LNCAP (cell line): Measurements from ENCODE around the gene ZBTB7A.

ENCODE experiments used
- TF ChIP-seq, protein P1 (sequence below): fragments of 450-650 bp; IDR thresholded peaks from 2 replicates; pipeline ENCODE4 v1.5.1; 2017; ENCODE audit warnings: mild to moderate bottlenecking

ZBTB7A gene

DNA sequence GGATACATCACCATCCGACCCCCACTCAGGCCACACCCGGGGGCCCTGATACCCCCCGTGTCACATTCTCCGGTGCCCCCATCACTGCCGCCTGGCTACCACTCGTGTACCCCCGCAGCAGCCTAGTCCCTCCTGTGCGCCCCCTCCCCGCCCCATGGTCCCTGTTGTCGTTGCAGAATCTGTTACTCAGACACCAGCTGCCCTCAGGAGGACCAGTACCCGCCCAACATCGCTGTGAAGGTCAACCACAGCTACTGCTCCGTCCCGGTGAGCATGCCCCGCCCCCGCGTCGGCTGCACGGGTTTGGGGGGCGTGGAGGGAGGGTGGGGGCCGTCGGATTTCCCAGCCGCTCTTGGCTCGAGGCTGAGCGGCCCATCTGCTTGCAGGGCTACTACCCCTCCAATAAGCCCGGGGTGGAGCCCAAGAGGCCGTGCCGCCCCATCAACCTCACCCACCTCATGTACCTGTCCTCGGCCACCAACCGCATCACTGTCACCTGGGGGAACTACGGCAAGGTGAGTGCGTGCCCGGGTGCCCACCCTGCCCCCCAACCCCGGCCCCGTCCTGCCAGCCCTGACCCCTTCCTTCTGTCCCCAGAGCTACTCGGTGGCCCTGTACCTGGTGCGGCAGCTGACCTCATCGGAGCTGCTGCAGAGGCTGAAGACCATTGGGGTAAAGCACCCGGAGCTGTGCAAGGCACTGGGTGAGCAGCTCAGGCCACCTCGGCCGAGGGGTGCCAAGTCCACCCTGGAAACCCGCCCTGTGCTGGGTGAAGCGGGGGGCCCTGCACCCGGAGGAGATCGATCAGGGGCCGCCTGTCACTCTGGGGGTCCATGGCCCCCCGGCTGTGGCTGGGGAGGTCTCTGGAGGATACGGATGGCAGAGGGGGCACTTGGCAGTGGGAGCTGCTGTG, 38.1 kb downstream of the ZBTB7A start:
- TF ChIP-seq, protein P1, sequence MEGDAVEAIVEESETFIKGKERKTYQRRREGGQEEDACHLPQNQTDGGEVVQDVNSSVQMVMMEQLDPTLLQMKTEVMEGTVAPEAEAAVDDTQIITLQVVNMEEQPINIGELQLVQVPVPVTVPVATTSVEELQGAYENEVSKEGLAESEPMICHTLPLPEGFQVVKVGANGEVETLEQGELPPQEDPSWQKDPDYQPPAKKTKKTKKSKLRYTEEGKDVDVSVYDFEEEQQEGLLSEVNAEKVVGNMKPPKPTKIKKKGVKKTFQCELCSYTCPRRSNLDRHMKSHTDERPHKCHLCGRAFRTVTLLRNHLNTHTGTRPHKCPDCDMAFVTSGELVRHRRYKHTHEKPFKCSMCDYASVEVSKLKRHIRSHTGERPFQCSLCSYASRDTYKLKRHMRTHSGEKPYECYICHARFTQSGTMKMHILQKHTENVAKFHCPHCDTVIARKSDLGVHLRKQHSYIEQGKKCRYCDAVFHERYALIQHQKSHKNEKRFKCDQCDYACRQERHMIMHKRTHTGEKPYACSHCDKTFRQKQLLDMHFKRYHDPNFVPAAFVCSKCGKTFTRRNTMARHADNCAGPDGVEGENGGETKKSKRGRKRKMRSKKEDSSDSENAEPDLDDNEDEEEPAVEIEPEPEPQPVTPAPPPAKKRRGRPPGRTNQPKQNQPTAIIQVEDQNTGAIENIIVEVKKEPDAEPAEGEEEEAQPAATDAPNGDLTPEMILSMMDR: no peak

DNA sequence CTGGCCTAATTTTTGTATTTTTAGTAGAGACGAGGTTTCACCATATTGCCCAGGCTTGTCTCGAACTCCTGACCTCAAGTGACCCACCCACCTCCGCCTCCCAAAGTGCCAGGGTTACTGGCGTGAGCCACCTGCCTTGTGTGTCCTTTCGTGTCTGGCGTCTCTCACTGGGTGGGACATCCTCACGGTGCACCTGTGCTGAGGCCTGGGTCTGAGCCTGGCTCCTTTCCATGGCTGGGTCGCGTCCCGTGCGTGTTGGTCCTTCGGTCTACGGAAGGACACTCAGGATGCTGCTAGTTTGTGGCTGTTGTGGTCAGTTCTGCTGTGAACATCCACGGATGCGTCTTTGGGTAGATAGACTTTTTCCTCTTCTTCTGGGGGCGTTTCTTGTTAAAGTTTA, 39.6 kb downstream of the ZBTB7A start:
- TF ChIP-seq, protein P1: no peak

DNA sequence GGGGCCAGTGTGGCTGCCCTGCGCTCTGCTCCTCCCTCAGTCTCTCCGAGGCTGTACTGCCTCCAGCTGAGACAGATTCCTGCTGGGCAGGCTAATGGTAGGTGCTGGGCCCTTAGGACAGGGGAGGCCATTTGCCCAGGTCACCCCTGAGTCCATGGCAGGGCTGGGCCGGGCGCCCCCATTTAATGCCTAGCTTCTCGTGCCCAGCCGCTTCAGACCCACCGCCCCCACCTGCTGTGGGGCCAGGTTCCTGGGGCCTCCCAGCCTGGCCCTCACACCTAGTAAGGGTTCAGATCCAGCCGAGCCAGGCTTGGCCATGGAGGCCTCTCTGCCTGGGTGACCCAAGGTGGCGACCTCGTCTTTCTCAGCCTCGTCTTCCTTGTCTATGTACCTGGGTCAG, 41.4 kb downstream of the ZBTB7A start:
- TF ChIP-seq, protein P1: no peak

DNA sequence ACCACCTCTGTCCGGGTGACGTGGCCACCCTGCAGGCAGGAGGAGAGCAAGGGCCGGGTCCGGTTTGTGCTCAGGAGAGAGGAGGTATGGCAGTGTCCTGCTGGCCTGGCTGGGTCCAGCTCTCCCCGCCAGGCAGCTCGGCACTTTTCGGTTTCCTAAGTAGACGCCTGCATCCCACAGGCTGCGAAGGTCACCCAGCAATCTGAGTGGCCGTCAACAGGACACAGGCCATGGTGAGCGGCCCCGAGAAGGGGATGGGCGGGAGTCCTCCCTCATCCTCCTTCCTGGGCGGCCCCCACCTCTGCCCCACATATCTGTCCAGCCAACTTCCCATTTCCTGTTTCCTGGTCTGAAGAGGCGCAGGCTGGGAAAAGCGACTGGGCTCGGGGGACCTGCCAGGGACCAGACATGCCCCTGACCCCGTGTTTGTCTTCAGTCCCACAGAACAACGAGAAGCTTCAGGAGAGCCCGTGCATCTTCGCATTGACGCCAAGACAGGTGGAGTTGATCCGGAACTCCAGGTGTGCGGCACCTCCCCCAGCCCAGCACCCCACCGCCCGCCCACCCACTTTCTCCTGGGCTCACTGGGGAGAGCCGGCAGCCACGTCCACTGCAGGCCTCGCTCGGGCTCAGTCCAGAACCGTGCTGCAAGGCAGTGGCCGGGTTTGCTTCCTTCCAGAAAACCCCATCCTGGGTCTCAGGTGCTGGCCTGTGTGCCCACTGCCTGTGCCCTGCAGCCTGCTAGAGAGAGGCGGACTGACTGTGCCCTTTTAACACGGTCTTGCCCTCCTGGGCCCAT, 42.9 kb downstream of the ZBTB7A start:
- TF ChIP-seq, protein P1: no peak

DNA sequence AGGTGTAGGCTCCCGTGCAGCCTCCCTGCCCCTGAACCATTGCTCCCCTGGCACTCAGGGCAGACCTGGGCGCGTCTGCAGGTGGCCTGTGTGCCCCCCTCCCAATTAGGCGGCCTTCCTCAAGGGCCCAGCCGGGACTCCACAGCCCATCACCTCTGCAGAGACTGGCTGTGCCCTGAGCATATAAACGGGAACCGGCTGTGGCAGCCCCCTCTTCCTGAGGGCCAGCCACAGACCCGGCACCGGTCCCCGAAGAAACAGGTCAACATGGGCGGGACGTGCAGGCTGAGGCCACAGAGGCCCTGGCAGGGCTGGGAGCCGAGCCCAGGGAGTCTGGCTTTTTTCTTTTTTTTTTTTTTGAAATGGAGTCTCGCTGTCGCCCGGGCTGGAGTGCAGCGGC, 47.1 kb downstream of the ZBTB7A start:
- TF ChIP-seq, protein P1: no peak

DNA sequence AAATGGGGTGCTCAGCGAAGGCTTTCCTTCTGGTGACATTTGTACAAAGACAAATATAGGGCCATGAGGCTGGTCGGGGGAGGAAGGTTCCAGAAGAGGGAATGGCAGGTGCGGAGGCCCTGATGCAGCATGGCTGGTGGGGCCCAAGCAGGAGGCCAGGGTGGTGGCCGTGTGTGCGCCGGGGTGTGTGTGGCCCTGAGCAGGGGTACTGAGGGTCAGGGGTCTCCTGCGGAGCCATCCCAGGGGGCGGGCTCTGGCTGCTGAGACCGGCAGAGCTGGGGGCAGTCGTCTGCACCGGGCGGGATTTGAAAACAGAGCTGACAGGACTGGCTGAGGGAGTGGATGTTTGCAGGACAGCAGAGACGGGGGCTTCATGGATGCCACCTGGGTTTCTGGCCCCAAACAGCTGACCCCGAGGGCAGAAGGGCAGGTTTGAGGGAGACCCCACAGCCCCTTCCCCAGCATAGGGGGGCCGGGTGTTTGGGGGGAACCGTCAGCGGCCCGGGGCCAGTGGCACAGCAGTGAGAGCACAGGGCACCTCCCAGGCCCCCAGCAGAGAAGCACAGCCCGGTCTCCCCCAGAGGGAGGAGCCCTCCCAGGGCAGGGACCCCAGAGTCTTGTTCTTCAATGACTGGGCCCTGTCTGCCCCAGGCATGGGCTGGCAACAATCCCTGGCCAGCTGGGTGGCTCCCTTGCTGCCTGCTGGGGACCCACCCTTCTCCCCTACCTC, 47.8 kb downstream of the ZBTB7A start:
- TF ChIP-seq, protein P1: no peak

DNA sequence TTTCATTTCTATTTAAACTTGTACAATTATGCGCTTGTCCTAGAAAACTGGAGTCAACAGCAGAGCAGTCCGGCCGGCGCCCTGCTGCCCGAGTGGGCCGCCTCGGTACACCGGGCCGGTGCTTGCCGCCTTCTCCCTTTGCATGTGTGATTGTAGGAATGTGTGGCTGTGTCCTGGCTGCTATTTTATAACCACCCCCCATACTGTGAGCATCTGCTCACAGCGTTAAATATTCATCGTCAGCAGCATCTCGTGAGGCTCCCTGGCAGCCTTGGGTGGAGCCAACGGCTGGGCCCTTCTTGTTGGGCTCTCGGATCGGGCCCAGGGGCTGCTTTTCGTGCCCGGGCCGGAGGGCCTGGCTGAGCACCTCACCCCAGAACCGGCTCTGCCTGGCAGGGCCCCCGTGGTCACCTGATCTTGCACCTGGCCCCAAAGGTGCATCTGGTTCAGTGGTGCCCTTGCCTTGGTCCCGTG, 48.5 kb downstream of the ZBTB7A start:
- TF ChIP-seq, protein P1: no peak
